Activated CD4-positive, alpha-beta T cell treated with anti-CD3 and anti-CD28 coated beads, Interleukin-2, amount 50 U/mL, for 4 hours (primary cell): ENCODE measurements around the gene TNRC6C.

ENCODE experiments used
- DNase-seq, 2 experiments: peaks; one replicate each; pipeline ENCODE4 v3.0.0-alpha.2; 2020

The TNRC6C gene

DNA sequence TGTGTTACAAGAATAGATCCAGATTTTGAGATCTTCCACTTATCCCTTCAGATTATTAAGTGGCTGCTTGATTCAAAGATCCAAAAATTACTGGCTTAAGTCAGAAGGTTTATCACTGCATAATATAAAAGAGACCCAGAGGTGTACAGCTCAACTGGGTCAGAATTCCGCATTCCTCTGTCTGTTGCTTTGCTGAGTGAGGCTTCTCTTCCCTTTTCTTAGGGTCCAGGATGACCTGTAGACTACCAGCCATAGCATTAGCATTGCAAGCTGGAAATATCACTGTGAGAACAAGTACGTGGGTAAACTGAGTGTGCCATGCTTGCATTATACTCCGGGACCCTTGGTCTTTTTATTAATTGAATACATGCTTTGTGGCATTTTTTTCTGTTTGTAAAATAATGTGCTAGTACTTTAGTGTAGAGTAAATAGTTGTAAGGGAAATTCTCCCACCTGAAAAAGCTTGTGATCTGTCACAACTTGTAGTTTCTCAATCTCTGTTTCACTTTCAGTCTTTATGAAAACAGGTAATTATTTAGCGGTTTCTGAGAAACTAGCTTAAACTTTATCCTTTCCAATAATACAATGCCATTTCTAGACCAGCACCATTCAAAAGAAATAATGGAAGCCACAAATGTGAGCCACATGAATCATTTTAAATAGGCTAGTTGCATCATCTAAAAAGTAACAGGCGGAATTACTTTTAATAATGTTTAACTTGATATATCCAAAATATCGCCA lies 61.6 kb downstream of the TNRC6C start:
- no peak for DNase-seq

- no peak for DNase-seq
Measured at GRCh38 chr17:78020717-78021108, 62.2 kb downstream of the TNRC6C start.

- no peak for DNase-seq
Measured at GRCh38 chr17:78022425-78022824, 63.9 kb downstream of the TNRC6C start.

DNA sequence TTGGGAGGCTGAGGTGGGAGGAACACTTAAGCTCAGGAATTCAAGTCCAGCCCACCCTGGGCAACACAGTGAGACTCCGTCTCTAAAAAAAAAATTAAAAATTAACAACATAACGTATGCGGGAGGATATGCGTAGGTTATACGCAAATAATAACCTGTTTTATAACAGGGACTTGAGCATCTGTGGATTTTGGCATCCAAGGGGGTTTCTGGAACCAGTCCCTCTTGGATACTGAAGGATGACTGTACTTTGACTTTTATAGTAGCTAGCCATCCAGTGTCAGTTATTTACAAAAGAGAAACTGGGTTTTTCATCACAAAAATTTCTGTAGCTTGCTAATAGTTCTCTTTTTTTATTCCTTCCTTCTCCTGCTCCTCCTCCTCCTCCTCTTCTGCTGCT lies 64.5 kb downstream of the TNRC6C start:
- no peak for DNase-seq

DNA sequence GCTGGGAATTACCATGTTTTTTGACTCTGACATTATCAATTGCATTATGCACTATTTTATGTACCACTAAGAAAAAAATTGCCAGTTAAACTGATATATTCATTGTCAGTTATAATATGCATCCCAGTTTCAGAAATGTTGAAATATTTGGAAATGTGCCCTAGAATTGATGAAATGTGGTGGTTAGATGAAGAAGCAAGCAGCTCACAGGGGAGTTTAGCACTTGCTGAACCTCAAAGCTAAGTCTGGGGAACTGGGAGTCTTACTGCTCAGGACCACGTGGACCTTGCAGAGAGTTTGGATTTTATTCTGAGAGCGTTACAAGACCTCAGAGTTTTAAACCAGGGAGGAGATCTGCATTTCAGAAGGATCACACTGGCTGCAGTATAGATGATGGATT lies 67.9 kb downstream of the TNRC6C start:
- DNase-seq: no peak

GRCh38 chr17:78027121-78027520 lies 68.6 kb downstream of the TNRC6C start:
- no peak for DNase-seq

- DNase-seq: no peak
Measured at GRCh38 chr17:78029697-78030096, 71.2 kb downstream of the TNRC6C start.

GRCh38 chr17:78031435-78031834 lies 72.9 kb downstream of the TNRC6C start:
- no peak for DNase-seq

- DNase-seq: no peak
Measured at GRCh38 chr17:78032166-78032565, 73.7 kb downstream of the TNRC6C start.

DNA sequence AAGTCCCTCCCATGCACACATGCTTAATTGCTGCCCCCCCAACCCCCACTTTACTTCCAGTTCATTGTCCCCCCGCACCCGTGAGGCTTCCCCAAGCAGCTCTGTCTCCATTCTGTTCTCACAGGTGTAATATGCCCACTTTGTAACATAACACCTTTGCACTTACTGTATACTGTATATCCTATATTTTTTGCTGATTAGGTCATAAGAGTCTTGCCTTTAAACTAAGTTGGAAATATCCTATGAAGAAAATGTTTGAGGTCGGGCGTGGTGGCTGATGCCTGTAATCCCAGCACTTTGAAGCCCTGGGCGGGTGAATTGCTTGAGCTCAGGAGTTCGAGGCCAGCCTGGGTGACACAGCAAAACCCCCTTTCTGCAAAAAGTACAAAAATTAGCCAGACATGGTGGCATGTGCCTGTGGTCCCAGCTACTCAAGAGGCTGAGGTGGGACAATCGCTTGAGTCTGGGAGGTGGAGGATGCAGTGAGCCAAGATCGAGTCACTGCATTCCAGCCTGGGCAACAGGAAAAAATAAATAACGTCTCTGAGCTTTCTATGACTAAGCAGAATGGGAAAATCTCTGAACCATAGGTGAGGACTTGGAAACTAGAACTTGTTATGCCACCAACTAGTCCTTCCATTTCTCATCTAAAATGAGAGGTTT lies 76.1 kb downstream of the TNRC6C start:
- DNase-seq: no peak

DNA sequence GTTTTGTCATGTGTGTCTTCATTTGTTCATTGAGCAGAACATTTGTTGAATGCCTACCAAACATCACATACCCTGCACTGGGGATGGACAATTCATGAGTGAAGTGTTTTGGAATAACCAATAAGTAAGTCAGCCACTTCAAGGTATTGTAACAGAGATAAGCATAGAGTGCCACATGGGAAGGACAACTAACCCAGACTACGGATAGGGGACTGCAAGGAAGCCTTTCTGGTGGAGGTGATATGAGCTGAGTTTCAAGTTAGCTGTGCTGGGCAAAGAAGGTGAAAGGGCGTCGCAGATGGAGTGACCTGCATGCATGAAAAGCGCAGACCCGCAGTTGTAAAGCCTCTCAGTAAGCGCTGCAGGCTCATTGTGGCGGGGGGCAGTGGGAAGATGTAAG lies 78.8 kb downstream of the TNRC6C start:
- no peak for DNase-seq

GRCh38 chr17:78038748-78039288 lies 80.3 kb downstream of the TNRC6C start:
- DNase-seq: no peak

DNA sequence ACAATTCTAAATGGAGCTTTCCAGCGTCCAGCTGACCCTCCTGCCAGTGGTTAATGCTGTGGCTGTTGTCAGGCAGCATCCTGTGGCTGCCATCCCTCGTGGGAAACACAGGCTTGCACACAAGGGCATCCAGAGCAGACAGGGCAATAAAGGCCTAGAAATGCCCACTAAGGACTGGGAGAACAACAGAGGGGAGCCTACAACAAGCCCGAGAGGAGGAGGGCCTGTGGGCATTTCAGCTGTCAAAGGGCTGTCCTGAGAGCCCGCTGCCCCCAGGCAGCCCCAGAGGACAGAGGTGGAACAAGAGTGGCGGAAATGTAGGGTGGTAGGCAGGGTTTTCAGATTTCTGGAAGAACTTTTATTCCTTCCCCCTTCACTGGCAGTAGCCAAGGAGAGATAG lies 81.1 kb downstream of the TNRC6C start:
- no peak for DNase-seq

DNA sequence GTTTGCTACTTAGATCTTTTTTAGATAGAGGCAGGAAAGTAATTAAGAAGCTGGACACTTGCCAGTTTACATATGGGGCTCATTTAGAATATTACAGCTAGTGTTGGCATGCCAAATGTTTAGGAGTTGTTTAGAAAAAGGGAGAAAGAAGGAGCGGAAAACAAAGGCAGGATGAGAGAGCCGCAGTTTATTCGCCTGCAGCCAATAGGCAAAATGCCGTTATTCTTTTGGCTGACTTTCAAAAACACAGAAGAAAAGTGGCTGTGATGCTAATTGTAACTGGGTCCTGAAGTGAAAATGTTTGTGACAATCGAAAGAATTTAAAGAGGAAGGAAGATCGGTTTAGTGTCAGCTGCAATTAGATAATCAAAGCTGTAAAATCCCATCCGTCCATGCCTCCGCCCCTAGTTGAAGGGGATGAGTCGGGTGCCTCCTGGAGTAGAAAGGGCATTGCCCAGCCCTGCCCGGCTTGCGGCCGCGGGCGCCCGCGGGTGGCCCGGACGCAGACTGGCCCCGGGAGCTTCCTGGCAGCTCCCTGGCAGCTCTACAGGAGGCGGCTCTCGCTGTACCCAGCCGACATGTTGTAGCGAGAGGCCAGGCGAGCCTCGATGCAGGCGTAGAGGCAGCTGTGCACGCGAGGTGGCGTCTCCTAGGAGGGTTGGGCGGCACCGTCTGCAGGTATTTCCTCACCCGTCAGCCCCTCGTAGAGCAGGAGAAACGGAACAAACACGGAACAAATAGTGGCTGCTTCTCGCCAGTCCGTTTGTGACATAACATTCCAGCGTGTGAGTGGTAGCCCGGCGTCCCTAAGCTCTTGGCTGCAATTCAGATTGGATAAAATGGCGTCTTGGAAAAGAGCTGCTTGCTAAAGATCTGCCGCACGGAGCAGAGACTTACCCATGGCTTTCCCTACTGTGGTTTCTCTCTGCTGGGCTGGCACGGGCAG lies 82.2 kb downstream of the TNRC6C start:
- DNase-seq: peak; percentile 18

DNA sequence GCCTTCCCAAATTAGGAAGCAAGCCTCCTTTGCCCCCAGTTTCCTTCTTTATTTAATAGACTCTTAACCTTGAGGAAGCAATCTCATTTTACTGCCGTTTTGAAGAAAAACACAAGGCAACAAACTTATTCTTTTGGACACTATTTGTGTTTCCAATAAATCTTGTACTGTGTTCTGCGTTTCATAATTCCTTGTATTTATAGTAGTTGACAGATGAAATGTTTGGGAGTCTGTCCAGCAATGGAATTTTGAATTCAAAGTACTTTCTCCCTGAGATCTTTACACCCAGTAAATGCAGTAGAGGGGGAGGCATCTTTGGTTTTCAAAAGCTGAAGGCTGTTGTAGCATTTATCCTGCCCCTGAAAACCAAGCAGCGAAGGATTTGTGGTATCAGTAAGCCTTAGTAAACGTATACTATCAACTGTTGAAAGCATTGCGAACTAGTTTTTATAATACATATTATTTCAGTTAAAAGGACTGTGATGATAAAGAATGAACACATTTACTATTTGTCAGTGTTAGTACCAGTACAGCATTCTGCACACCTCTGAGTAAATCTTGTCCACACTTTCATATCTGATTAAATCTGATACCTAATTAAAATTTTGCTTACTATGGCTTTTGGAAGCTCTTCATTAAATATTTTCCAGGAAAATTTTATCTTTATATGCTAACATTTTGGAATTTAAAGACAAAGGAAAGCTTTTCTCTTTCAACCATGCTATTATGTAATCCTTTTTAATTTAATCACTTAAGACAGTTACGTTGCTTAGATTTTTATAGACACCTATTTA lies 83.1 kb downstream of the TNRC6C start:
- no peak for DNase-seq

DNA sequence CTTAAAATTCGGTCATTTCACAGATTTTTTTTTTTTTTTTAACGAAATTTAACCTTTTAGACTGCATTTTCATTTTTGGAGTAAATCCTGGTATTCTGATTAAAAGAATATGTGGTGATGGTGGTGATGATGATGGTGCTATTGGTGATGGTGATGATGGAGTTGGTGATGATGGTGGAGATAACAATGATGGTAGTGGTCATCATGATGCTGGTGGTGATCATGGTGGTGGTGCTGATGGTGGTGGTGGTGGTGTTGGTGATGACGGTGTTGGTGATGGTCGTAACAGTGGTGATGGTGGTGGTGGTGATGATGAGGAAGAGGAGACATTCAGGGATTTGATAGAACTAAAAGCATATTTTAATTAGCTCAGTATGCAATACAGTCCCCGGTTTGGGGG lies 84.0 kb downstream of the TNRC6C start:
- no peak for DNase-seq

DNA sequence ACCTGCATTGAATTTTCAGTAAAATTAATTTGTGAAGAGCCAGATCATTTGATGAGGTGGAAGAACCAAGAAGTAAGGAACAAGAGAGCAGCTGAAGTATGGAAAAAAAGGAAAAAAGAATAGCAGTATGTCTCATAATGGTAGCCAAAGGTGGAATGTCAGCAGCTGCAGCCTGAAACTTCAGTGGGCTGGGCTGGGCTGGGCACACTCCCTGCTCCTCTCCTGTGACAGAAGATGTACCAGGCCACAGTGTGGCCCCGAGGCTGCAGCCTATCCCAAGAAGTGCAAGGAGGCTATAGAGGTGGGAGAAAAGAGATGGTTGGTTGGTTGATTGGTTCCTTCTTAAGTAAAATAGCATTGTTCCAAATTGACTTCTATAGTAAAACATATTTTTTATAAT lies 84.5 kb downstream of the TNRC6C start:
- no peak for DNase-seq

DNA sequence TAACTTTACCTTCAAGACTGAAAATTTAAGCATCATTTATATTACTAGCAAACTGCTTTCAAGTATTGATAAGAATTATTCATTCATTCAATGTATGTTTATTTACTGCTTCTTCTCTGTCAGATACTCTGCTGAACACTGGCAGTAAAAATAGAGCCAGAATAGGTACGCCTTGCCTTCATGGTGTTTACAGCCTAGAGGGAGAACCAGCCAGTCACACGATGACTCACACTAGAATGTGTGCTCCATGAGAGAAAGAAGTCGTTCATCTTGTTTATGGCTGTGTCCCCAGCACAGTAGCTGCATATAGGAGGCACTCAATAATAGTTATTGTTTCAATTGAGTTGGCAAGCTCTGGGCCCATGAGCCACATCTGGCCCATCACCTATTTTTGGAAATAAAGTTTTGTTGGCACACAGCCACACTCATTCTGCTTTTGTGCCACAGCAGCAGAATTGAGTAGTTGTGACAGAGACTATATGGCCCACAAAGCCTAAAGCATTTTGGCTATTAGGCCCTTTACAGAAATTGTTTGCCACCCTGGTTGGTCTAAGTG lies 85.9 kb downstream of the TNRC6C start:
- no peak for DNase-seq

GRCh38 chr17:78045316-78045715 lies 86.8 kb downstream of the TNRC6C start:
- DNase-seq: no peak

- no peak for DNase-seq
Measured at GRCh38 chr17:78046923-78047322, 88.4 kb downstream of the TNRC6C start.

DNA sequence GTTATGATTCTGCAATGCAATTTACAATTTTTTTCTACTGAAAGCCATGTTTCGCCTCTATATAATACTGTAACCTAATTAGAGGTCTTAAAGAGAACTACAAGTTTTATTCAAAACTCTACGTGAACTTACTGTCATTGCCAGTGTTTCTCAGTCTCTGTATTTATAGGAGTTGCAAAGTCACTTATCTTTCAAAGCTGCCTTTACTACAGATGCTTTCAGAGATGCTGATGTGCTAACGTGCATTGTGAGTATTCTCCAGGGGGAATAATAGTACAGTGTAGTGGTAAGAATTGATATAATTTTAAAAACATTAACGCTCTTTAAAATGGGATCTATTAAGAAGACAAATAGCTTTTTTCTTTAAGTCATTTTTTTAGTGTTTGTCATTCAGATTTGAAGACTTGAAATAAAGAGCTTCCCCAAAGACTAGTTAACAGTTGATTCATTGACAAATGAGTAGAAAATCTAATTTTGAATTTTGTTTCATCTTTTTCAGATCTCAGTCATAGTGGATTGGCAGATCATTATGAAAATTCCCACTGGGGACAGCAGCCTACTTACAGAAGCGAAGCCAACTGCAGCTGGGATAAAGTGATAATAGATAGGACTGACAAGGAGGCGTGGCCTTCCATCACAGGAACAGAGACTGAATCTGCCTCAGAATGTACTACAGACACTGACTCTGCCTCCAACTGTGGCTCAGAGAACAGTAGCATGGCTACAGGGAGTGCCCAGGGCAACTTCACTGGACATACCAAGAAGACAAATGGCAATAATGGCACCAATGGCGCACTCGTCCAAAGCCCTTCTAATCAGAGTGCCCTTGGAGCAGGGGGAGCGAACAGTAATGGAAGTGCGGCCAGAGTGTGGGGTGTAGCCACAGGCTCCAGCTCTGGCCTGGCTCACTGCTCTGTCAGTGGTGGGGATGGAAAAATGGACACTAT lies 90.1 kb downstream of the TNRC6C start:
- no peak for DNase-seq
